ENCODE measurements around the gene AURKA. TPM values are rescaled to one million over a fixed set of nuclear protein-coding genes. Genes with fewer than 3 reads are reported as not detected.

The AURKA gene
- total RNA-seq, 1 experiment from 2014 or later, result 92.0 TPM

GRCh38 chr20:56433880-56434255 is 41.9 kb upstream of the AURKA start:
- Histone ChIP-seq H3K4me3 (no peak overlapping the region), H3K79me2 (ENCODE audit: low read depth) (no peaks in the 10 kb centered on the region), H3K4me2 (no peak overlapping the region), H3F3A (ENCODE audit: insufficient read depth, low read depth) (no peaks in the 10 kb centered on the region), H4K20me1 (ENCODE audit: insufficient read depth) (no peaks in the 10 kb centered on the region), H3K36me3 (ENCODE audit: low read depth) (no peaks in the 10 kb centered on the region), H3K4me1 (replicated peaks; ENCODE audit: insufficient read depth) (no peaks in the 10 kb centered on the region), H3K9me3 (ENCODE audit: insufficient read depth, low read depth) (no peaks in the 10 kb centered on the region), H2AFZ (no peak overlapping the region), H3K27me3 (ENCODE audit: insufficient read depth, low read depth) (no peaks in the 10 kb centered on the region), H3K27ac (no peak overlapping the region), H3K9me2 (ENCODE audit: insufficient read depth) (no peaks in the 10 kb centered on the region)
- no peak for DNase-seq
- CTCF ChIA-PET, result no interaction called here
- BruUV-seq (replicated peaks), result no TSS peak
- POLR2A ChIA-PET (ENCODE audit: unreplicated experiment), result no interaction called here
- no peak for TF ChIP-seq CTCF (conservative IDR thresholded peaks at IDR 0.05)
- intact Hi-C loops (cut with micrococcal nuclease; ENCODE audit: unreplicated experiment), result no loop called here

- intact Hi-C loops (cut with micrococcal nuclease; ENCODE audit: unreplicated experiment), result no loop called here
- TF ChIP-seq EZH2 (IDR thresholded peaks at IDR 0.05; ENCODE audit: low read depth) (no peak), CTCF (conservative IDR thresholded peaks at IDR 0.05) (no peak)
- ChIA-PET POLR2A (ENCODE audit: unreplicated experiment) (no interaction called here), CTCF (interaction anchor here (0.5 to 0.7 kb wide), 2 partner anchors 18 to 20 kb away, joined by 3 to 6 read pairs; no protein-coding TSS in a partner anchor)
- Histone ChIP-seq H3K36me3 (ENCODE audit: low read depth) (no peaks in the 10 kb centered on the region), H3F3A (ENCODE audit: insufficient read depth, low read depth) (no peaks in the 10 kb centered on the region), H2AFZ (no peak overlapping the region), H4K20me1 (ENCODE audit: insufficient read depth) (no peaks in the 10 kb centered on the region), H3K4me1 (replicated peaks; ENCODE audit: insufficient read depth) (no peaks in the 10 kb centered on the region), H3K27ac (no peak overlapping the region), H3K79me2 (ENCODE audit: low read depth) (no peaks in the 10 kb centered on the region), H3K9me3 (ENCODE audit: insufficient read depth, low read depth) (no peaks in the 10 kb centered on the region), H3K9me2 (ENCODE audit: insufficient read depth) (no peaks in the 10 kb centered on the region), H3K4me3 (no peak overlapping the region), H3K27me3 (ENCODE audit: insufficient read depth, low read depth) (no peaks in the 10 kb centered on the region), H3K4me2 (no peak overlapping the region)
- no TSS peak for BruUV-seq (replicated peaks)
- DNase-seq, result no peak
Observed at GRCh38 chr20:56433221-56433879, 41.3 kb upstream of the AURKA start.

GRCh38 chr20:56431471-56431870 is 39.5 kb upstream of the AURKA start:
- no peak overlapping the region for H2AFZ ChIP-seq
- no peaks in the 10 kb centered on the region for H3F3A ChIP-seq (ENCODE audit: insufficient read depth, low read depth)
- POLR2A ChIA-PET (ENCODE audit: unreplicated experiment), result no interaction called here
- no peak for DNase-seq
- intact Hi-C loops (cut with micrococcal nuclease; ENCODE audit: unreplicated experiment), result no loop called here
- H3K4me3 ChIP-seq, result no peak overlapping the region
- TF ChIP-seq EZH2 (IDR thresholded peaks at IDR 0.05; ENCODE audit: low read depth) (no peak), CTCF (conservative IDR thresholded peaks at IDR 0.05) (no peak)
- H3K9me2 ChIP-seq (ENCODE audit: insufficient read depth), result no peaks in the 10 kb centered on the region
- H3K9me3 ChIP-seq (ENCODE audit: insufficient read depth, low read depth), result no peaks in the 10 kb centered on the region
- H4K20me1 ChIP-seq (ENCODE audit: insufficient read depth), result no peaks in the 10 kb centered on the region
- H3K4me2 ChIP-seq, result no peak overlapping the region
- CTCF ChIA-PET, result no interaction called here
- no peaks in the 10 kb centered on the region for H3K79me2 ChIP-seq (ENCODE audit: low read depth)
- H3K27ac ChIP-seq, result no peak overlapping the region
- H3K36me3 ChIP-seq (ENCODE audit: low read depth), result no peaks in the 10 kb centered on the region
- H3K27me3 ChIP-seq (ENCODE audit: insufficient read depth, low read depth), result no peaks in the 10 kb centered on the region
- no TSS peak for BruUV-seq (replicated peaks)
- H3K4me1 ChIP-seq (replicated peaks; ENCODE audit: insufficient read depth), result no peaks in the 10 kb centered on the region
